Activated CD4-positive, alpha-beta T cell treated with anti-CD3 and anti-CD28 coated beads for 48 hours (primary cell): ENCODE measurements around the gene SYCE1L.
"Not testable (repeated sequence)": the region's sequence is repeated elsewhere in the genome, so short reads cannot be mapped to it uniquely, and the experiment has no call there.

Experiments used
- DNase-seq: peaks from one replicate; pipeline ENCODE4 v3.0.0-alpha.2; 2020

Gene SYCE1L

DNA sequence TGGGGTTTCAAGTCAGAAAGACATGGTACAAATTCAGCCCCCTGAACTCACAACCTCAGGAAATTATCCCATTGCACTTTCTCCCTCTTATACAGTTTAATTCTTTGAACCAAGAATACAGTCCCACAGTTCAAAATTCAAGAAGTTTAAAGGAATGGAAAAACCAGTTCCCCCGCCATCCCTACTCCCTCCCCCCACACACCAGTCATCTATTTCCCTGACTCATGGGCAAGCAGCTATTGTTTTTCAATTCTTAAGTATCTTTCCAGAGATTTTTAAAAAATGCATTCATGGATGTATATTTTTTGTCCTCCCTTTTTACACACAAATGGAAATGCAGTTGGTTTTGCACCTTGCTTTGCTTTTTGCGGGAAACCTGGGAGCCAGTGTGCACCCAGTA, 7.3 kb downstream of the SYCE1L start:
- DNase-seq, result no peak

GRCh38 chr16:77207030-77207429, 7.8 kb downstream of the SYCE1L start:
- no peak for DNase-seq

DNA sequence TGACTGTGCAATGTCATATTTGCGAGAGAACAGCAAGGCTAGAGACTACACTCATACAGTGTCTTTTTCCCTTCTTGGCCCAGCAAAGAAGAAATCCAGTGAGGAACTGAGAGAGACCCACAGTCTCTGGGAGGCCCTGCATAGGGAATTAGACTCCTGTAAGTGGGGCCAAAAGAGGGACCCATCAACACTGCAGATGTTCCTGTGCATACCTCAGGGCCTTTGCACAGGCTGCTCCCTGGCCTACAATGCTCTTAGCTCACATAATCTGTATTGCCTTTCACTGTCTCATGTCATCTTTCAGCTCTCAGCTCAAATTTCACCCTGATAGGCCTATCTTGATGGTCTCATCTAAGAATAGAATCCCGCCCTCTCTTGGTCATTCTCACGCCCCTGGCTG, 9.2 kb downstream of the SYCE1L start:
- DNase-seq, result no peak

- DNase-seq, result peak; percentile 81
Measured at GRCh38 chr16:77211880-77212740, 12.9 kb downstream of the SYCE1L start.

GRCh38 chr16:77212741-77213541, 13.7 kb downstream of the SYCE1L start:
- peak; percentile 85 for DNase-seq

DNA sequence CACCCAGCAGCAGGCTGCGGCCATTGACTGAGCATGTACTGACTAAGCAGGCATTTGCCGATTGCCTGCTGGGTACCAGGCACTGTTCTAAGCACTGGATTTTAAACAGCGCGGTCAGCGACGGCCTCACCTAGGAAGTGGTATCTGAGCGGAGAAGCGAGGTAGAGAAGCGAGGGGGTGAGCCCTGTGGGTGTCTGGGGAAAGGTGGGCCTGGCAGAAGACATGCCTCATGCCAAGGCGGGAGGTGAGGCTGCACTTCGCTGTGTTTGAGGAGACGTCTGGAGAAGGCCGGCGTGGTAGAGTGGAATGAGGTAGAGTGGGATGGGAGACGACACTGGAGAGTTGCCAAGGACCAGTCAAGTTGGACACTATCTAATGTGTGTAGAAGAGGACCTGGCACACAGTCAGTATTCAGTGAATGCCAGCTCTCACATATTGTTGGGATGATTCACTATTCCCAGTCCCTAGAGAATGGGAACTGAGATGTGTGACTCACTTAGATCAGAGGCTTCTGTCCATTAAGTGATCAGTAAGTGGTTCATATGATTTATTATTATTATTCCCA, 14.4 kb downstream of the SYCE1L start:
- DNase-seq, result no peak

- DNase-seq, result no peak
Measured at GRCh38 chr16:77214411-77215138, 15.4 kb downstream of the SYCE1L start.

GRCh38 chr16:77219437-77219836, 20.2 kb downstream of the SYCE1L start:
- no peak for DNase-seq

- no peak for DNase-seq
Measured at GRCh38 chr16:77220427-77220826, 21.2 kb downstream of the SYCE1L start.

DNA sequence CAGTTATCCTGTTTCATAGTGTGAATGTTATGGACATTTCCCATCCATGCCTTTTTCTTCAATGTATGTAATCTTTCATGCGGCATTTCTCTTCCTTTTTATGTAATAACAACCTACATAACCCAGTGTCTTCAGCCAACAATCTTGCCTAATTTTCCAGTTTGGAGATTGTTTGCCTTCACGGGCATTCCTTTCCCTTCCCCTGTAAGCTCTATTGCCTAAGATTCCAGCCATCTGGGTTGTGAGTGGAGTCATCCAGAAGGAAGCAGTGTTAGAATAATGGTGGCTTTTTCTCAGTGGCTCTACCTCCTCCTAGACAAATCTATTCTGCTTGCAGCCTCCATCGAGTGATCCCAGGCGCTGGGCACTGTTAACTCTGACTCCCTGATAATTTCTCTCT, 22.3 kb downstream of the SYCE1L start:
- DNase-seq, result no peak

DNA sequence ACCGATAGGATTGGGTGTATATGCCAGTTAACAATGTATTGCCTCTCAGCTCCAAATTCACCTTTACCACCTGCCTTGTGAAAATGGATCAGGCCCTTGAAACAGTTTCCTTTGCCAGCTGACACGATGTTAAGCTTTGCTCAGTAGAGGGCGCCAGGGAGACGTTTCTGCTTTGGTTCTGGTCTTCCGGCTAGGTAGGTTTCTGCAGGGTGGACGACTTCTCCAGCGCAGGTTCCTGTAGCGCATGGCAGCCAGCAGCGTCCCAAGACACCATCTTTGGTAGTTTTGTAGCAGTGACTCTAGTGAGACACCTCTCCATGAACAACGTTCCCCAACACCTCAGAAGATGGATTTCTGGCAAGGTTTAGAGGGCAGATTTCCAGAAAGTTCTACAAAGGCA, 24.0 kb downstream of the SYCE1L start:
- peak; percentile 55 for DNase-seq

DNA sequence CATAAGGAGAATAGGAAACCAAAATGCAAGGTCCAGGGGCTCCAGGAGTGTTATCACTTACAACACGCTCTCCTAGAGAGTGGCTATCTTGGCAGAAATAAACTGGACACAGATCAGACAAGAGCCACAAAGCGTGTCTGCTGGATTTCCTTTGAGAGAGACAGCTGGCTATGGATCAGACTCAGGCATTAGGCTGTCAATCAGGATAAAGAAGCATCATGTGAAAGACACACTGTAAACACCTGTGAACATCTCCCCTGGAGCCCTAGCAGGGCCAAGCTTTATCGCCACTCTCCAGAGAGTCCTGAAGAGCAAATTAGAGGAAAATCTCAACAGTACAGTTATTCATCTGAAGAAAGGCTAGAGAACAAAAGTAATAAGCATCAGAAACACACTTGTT, 26.0 kb downstream of the SYCE1L start:
- no peak for DNase-seq

DNA sequence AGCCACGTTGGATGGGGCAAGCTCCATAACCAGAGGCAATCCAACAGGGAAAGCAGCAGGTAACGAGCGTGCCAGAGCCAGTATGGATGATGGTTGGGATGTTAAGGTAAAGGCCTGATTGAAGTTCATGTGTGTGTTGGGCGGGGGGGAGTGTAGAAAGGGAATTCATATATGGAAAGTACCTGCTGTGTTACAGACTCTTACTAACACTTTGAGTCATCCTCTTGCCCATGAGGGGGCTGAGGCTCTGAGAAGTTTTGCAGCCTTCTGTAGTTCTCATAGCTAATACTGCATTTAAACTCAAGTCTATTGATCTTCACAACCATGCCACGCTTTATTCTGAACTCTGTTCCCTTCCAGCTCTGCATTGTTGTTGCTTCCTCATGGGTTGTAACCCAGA, 28.5 kb downstream of the SYCE1L start:
- DNase-seq, result peak; percentile 16

DNA sequence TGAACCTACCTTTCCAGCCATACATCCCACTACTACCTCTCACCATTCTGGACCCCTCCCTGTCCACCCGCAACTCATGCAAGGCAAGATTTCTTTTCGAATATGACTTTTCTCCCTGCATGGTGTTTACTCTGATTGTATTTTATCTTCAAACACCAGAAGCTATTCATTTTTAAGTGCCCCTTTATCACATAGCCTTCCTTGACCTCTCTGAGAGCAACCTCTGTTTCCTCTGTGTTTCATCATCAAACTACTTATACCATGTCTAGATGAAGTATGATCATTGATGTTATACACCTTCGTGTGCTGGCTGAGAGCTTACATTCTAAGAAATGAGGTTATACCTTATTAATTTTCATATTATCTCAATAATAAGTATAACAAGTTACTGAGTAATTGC, 31.8 kb downstream of the SYCE1L start:
- DNase-seq, result no peak

DNA sequence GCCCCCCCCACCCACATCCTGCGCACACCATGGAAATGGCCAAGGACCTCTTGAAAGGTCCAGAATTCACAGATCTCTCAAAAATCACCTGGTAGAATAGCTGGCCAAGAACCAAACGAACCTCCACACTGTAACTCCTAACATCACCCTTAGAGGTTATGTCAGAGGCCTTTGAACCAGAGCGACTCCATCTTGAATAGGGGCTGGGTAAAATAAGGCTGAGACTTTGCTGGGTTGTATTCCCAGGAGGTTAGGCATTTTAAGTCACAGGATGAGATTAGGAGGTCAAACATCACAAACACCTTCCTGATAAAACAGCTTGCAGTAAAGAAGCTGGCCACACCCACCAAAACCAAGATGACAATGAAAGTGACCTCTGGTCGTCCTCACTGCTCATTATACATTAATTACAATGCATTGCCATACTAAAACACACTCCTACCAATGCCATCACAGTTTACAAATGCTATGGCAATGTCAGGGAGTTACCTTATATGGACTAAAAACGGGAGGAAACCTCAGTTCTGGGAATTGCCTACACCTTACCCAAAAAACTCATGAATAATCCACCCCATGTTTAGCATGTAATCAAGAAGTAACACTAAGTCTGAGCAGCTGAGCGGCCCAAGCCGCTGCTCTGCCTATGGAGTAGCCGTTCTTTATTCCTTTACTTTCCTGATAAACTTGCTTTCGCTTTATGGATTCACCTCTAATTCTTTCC, 34.8 kb downstream of the SYCE1L start:
- no peak for DNase-seq

DNA sequence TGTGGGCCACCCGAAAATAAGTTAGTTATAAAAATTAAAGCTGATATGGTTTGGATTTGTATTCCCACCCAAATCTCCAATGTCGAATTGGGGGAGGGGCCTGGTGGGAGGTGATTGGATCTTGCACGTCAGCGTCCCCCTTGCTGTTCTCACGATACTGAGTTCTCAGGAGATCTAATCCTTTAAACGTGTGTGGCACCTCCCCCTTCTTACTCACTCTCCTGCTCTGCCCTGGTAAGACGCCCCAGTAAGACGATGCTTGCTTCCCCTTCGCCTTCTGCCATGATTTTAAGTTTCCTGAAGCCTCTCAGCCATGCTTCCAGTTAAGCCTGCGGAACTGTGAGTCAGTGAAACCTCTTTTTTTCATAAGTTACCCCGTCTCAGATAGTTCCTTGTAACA, 35.4 kb downstream of the SYCE1L start:
- DNase-seq, result no peak

- DNase-seq, result peak; percentile 92
Measured at GRCh38 chr16:77236063-77236511, 36.9 kb downstream of the SYCE1L start.

DNA sequence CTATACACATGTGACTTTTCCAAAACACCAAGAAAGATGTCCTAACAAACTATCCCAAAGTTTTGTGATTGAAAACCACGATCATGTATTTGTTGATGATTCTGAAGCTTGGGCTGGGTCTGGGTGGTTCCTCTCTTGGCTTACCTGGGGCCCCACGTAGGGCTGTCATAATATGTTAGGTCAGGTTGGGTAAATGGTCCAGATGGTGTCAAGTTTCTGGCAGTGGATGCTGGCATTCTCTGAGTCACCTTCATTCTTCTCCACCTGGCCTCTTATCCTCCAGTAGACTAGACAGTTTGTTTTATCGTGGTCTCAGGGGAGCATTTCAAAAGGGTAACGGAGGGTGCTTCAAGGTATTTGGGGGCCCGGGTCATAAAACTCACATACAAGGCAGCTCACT, 39.4 kb downstream of the SYCE1L start:
- no peak for DNase-seq

- DNase-seq, result not testable (repeated sequence)
Measured at GRCh38 chr16:77242471-77242870, 43.3 kb downstream of the SYCE1L start.

- no peak for DNase-seq
Measured at GRCh38 chr16:77246150-77246549, 46.9 kb downstream of the SYCE1L start.

- DNase-seq, result no peak
Measured at GRCh38 chr16:77250400-77250799, 51.2 kb downstream of the SYCE1L start.
